Tibial nerve (tissue), 4 donors: ENCODE results near the gene NME5. TPM values are rescaled to one million over a fixed set of nuclear protein-coding genes. Genes with fewer than 3 reads are reported as not detected.
"Not testable (repeated sequence)": the region's sequence is repeated elsewhere in the genome, so short reads cannot be mapped to it uniquely, and the experiment has no call there.

Experiments
- DNase-seq, 2 donors: peaks; one replicate each; pipeline ENCODE4 v3.0.0-alpha.2; 2019; ENCODE audit warnings: low spot score in 2 of 2
- H3K27ac ChIP-seq, 4 donors: fragments of 200-600 bp; sonication (generic) in 3 of 4; one replicate each; pipeline ENCODE4 v1.5.1; 2017 to 2019; ENCODE audit warnings: mild to moderate bottlenecking in 1 of 4
- H3K27me3 ChIP-seq, 2 donors: fragments of 200-600 bp; sonication (generic) in 1 of 2; one replicate each; pipeline versions ENCODE4 v1.5.1 to v1.6.0; 2017 to 2019
- H3K36me3 ChIP-seq, 3 donors: fragments of 200-600 bp; sonication (generic); one replicate each; pipeline ENCODE4 v1.5.1; 2018 to 2019
- H3K4me1 ChIP-seq, 4 donors: fragments of 200-600 bp; sonication (generic) in 3 of 4; one replicate each; pipeline ENCODE4 v1.5.1; 2017 to 2019
- H3K4me3 ChIP-seq, 4 donors: fragments of 200-600 bp; sonication (generic) in 3 of 4; one replicate each; pipeline ENCODE4 v1.5.1; 2017 to 2019; ENCODE audit warnings: mild to moderate bottlenecking in 1 of 4, moderate library complexity in 1 of 4
- H3K9me3 ChIP-seq, 4 donors: fragments of 200-600 bp; sonication (generic) in 3 of 4; one replicate each; pipeline ENCODE4 v1.5.1; 2017 to 2019
- CTCF ChIP-seq, 5 experiments: fragments of 200-600 bp in 3 of 5; fragments of 450-650 bp in 2 of 5; sonication (generic) in 3 of 5; IDR thresholded peaks; one replicate each; pipeline ENCODE4 v1.5.1; 2016 to 2019; ENCODE audit warnings: antibody characterized with exemption in 5 of 5, mild to moderate bottlenecking in 3 of 5, moderate library complexity in 2 of 5
- EP300 ChIP-seq, 2 donors: sonication (generic); formaldehyde crosslinking; IDR thresholded peaks; one replicate each; pipeline ENCODE4 v1.6.1; 2017; ENCODE audit warnings: antibody characterized with exemption in 2 of 2, mild to moderate bottlenecking in 1 of 2
- POLR2A ChIP-seq, 2 donors: fragments of 450-650 bp; IDR thresholded peaks; one replicate each; pipeline ENCODE4 v1.6.1; 2017; ENCODE audit warnings: antibody characterized with exemption in 2 of 2, mild to moderate bottlenecking in 2 of 2, moderate library complexity in 2 of 2
- WGBS, 2 donors: methylation state at CpG; one replicate each; pipeline ENCODE4 v1.1.5; 2018; 5-methylcytosine and 5-hydroxymethylcytosine counted together
- total RNA-seq, 4 donors: library from RNA; depleted of rRNA; stranded (reverse); fragments of >200 nt; gene quantifications; one replicate each; pipeline ENCODE4 v1.1.0, GENCODE V29; 2016

Gene NME5
- total RNA-seq, 4 donors from 2014 or later = 1.7 to 5.0 (median 2.7) TPM; not detected in 1

- Histone ChIP-seq H3K27ac (no peak overlapping the region), H3K4me1 (no peaks in the 10 kb centered on the region), H3K9me3 (no peaks in the 10 kb centered on the region), H3K36me3 (no peaks in the 10 kb centered on the region), H3K4me3 (no peak overlapping the region), H3K27me3 (no peaks in the 10 kb centered on the region)
- 50 to 55% methylated on average over 3 of the region's 3 CpGs for WGBS, 2 donors
- TF ChIP-seq CTCF (IDR thresholded peaks at IDR 0.05) (no peak), EP300 (IDR thresholded peaks at IDR 0.05) (no peak), POLR2A (IDR thresholded peaks at IDR 0.05) (no peak)
- no peak for DNase-seq
Measured at GRCh38 chr5:138149530-138149929, 10.3 kb upstream of the NME5 start.

- WGBS, 2 donors = 36 to 53% methylated on average over 1 of the region's 1 CpG
- DNase-seq = no peak
- H3K27ac ChIP-seq = no peak overlapping the region
Measured at GRCh38 chr5:138148811-138149210, 9.6 kb upstream of the NME5 start.

DNA sequence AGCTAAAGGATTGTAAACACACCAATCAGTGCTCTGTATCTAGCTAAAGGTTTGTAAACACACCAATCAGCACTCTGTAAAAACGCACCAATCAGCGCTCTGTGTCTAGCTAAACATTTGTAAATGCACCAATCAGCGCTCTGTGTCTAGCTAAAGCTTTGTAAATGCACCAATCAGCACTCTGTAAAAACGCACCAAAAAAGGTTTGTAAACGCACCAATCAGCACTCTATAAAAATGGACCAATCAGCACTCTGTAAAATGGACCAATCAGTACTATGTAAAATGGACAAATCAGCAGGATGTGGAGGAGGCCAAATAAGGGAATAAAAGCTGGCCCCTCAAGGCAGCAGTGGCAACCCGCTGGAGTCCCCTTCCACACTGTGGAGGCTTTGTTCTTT lies 4.3 kb upstream of the NME5 start:
- H3K27me3 ChIP-seq, H3K9me3 ChIP-seq, H3K36me3 ChIP-seq, H3K4me1 ChIP-seq, DNase-seq, H3K27ac ChIP-seq, H3K4me3 ChIP-seq: not testable (repeated sequence)
- WGBS, 2 donors = 85 to 86% methylated on average over 6 of the region's 6 CpGs

More at GRCh38 chr5:138148811-138149210, 9.6 kb upstream of the NME5 start:
- Histone ChIP-seq H3K4me1 (no peaks in the 10 kb centered on the region), H3K36me3 (peaks cover 0 to 2% (median 0%) of the 10 kb centered on the region in 3 donors), H3K4me3 (no peak overlapping the region), H3K9me3 (no peaks in the 10 kb centered on the region), H3K27me3 (no peaks in the 10 kb centered on the region)
- no peak for TF ChIP-seq CTCF (IDR thresholded peaks at IDR 0.05)
- no peak for TF ChIP-seq EP300 (IDR thresholded peaks at IDR 0.05)
- TF ChIP-seq POLR2A (IDR thresholded peaks at IDR 0.05) = no peak

DNA sequence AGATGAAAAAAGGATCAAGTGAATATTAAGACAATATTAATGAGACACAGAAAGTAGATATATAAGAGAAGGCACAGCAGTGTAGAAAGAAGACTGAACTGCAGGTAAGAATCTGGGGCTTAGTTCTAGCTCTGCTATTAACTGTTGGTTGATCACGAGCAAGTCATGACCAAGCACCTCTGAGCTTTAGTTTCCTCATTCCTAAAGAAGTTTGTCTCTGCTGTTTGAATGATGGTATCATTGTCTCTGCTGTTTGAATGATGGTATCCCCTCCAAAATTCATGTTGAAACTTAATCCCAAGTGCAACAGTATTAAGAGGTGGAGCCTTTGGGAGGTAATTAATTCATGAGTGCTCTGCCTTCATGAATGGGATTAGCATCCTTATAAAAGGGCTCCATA lies 2.5 kb upstream of the NME5 start:
- no peak overlapping the region for H3K27ac ChIP-seq
- WGBS, 2 donors = 77 to 82% methylated on average over 1 of the region's 1 CpG
- peaks cover 0 to 12% (median 0%) of the 10 kb centered on the region in 4 donors for H3K4me1 ChIP-seq
- H3K9me3 ChIP-seq = no peaks in the 10 kb centered on the region
- TF ChIP-seq CTCF (IDR thresholded peaks at IDR 0.05) (no peak), POLR2A (IDR thresholded peaks at IDR 0.05) (no peak), EP300 (IDR thresholded peaks at IDR 0.05) (no peak)
- no peaks in the 10 kb centered on the region for H3K27me3 ChIP-seq
- H3K36me3 ChIP-seq = peaks cover 0 to 5% (median 0%) of the 10 kb centered on the region in 3 donors
- H3K4me3 ChIP-seq = no peak overlapping the region
- DNase-seq = no peak

- H3K36me3 ChIP-seq = peaks cover 0 to 5% (median 0%) of the 10 kb centered on the region in 3 donors
- whole genome bisulfite sequencing, 2 donors = 66 to 77% methylated on average over 4 of the region's 4 CpGs
- no peaks in the 10 kb centered on the region for H3K9me3 ChIP-seq
- DNase-seq = no peak
- H3K27ac ChIP-seq = no peak overlapping the region
- no peak overlapping the region for H3K4me3 ChIP-seq
- no peak for TF ChIP-seq CTCF (IDR thresholded peaks at IDR 0.05)
- no peak for TF ChIP-seq EP300 (IDR thresholded peaks at IDR 0.05)
- TF ChIP-seq POLR2A (IDR thresholded peaks at IDR 0.05) = no peak
- H3K27me3 ChIP-seq = no peaks in the 10 kb centered on the region
- H3K4me1 ChIP-seq = peaks cover 0 to 12% (median 0%) of the 10 kb centered on the region in 4 donors
Measured at GRCh38 chr5:138140268-138140667, 1.0 kb upstream of the NME5 start.

GRCh38 chr5:138139781-138140090 lies 508 bp upstream of the NME5 start:
- no peaks in the 10 kb centered on the region for H3K27me3 ChIP-seq
- peaks cover 0 to 5% (median 0%) of the 10 kb centered on the region in 3 donors for H3K36me3 ChIP-seq
- TF ChIP-seq CTCF (IDR thresholded peaks at IDR 0.05) (no peak), EP300 (IDR thresholded peaks at IDR 0.05) (no peak), POLR2A (IDR thresholded peaks at IDR 0.05) (no peak)
- H3K9me3 ChIP-seq = no peaks in the 10 kb centered on the region
- DNase-seq = no peak
- peak overlapping the region in 2 of 4 donors; percentile 44 to 56 for H3K4me3 ChIP-seq
- H3K4me1 ChIP-seq = peaks cover 0 to 12% (median 0%) of the 10 kb centered on the region in 4 donors
- 66 to 75% methylated on average over 3 of the region's 3 CpGs for WGBS, 2 donors
- H3K27ac ChIP-seq = no peak overlapping the region
